Activated CD8-positive, alpha-beta T cell treated with anti-CD3 and anti-CD28 coated beads, Interleukin-2, amount 10 ng/mL, durations not matched to agents 7 days and 5 days (primary cell): ENCODE results near the gene AFAP1L2. TPM values are rescaled to one million over a fixed set of nuclear protein-coding genes. Genes with fewer than 3 reads are reported as not detected.

Experiments used
- ATAC-seq: fragments of 150-1000 bp; cut with Tn5 transposase; one replicate; pipeline ENCODE4 v1.10.0; 2021; ENCODE audit warnings: moderate library complexity
- CTCF ChIA-PET: fragments of 350-600 bp; sonication (Branson Sonifier 250); formaldehyde crosslinking; loops from one replicate; lab custom pipeline; 2021; ENCODE audit warnings: antibody characterized with exemption; lab: Charles Lee
- POLR2A ChIA-PET: fragments of 350-600 bp; sonication (Branson Sonifier 250); formaldehyde crosslinking; loops from one replicate; lab custom pipeline; 2021; ENCODE audit warnings: antibody characterized with exemption; lab: Charles Lee
- DNase-seq: peaks from one replicate; pipeline ENCODE4 v3.0.0-alpha.2; 2020
- H3K27ac Mint-ChIP-seq: one replicate; pipeline ENCODE4 v1.8.0; 2021; ENCODE audit warnings: mild to moderate bottlenecking, mixed read lengths
- H3K27me3 Mint-ChIP-seq: one replicate; pipeline ENCODE4 v1.8.0; 2021; ENCODE audit warnings: low read depth, mixed read lengths
- H3K36me3 Mint-ChIP-seq: one replicate; pipeline ENCODE4 v1.8.0; 2021; ENCODE audit warnings: low read depth, mixed read lengths
- H3K4me1 Mint-ChIP-seq: one replicate; pipeline ENCODE4 v1.8.0; 2021; ENCODE audit warnings: low read depth, mixed read lengths
- H3K4me3 Mint-ChIP-seq: one replicate; pipeline ENCODE4 v1.8.0; 2021; ENCODE audit warnings: mild to moderate bottlenecking, mixed read lengths
- H3K9me3 Mint-ChIP-seq: one replicate; pipeline ENCODE4 v1.8.0; 2022; ENCODE audit warnings: mixed read lengths; ENCODE audit not compliant: insufficient read depth
- total RNA-seq, 2 experiments: library from RNA; stranded (reverse); gene quantifications; one replicate each; pipeline ENCODE4 v1.2.3, GENCODE V29; 2021

AFAP1L2 gene
- total RNA-seq, 2 experiments from 2014 or later: 4.0 to 4.8 TPM

DNA sequence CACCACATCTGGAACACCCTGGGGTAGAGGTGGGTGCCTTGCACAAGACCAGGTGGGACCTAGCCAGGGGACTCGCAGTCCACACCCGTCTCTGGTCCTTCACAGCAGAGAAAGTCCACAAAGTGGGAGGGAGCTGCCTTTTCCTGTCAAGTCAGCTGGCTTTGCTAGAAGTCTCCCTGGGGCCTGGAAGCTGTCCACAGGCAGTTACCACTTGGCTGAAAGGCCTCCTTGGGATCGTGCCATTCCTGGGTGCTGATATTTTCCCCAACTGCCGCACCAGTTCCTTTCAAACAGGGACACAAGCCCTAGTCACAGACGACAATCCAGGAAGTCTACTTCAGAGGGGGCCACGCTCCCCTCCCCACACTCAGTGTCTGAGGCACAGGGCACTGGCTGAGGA lies 75.4 kb downstream of the AFAP1L2 start:
- Mint-ChIP-seq H3K4me1 (peaks cover 8% of the 10 kb centered on the region), H3K4me3 (no peak overlapping the region), H3K9me3 (no peaks in the 10 kb centered on the region), H3K27me3 (no peaks in the 10 kb centered on the region), H3K36me3 (no peaks in the 10 kb centered on the region), H3K27ac (no peak overlapping the region)
- ChIA-PET POLR2A (no interaction called here), CTCF (no interaction called here)
- ATAC-seq: no peak
- no peak for DNase-seq

DNA sequence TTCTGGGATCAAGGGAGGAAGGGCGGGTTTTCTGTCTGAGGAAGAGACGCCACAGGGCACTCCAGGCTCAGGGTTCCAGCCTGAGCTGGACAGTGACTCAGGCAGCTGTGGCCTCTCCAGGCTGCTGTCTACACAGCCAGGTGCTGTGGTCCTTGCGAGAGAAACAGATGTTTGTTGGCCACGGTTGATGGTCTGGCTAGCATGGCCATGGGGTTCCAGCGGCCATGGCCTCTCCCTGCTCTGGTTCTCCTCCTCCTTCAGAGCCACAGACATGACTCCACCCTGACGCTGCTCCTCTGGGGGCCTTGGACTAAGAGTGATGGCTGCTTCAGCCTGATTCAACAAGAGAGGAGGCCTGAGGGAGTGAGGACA lies 75.9 kb downstream of the AFAP1L2 start:
- Mint-ChIP-seq H3K9me3 (no peaks in the 10 kb centered on the region), H3K4me1 (peaks cover 7% of the 10 kb centered on the region), H3K4me3 (no peak overlapping the region), H3K27me3 (no peaks in the 10 kb centered on the region), H3K27ac (no peak overlapping the region), H3K36me3 (no peaks in the 10 kb centered on the region)
- CTCF ChIA-PET: no interaction called here
- ATAC-seq (no peak), DNase-seq (no peak)
- POLR2A ChIA-PET: no interaction called here

DNA sequence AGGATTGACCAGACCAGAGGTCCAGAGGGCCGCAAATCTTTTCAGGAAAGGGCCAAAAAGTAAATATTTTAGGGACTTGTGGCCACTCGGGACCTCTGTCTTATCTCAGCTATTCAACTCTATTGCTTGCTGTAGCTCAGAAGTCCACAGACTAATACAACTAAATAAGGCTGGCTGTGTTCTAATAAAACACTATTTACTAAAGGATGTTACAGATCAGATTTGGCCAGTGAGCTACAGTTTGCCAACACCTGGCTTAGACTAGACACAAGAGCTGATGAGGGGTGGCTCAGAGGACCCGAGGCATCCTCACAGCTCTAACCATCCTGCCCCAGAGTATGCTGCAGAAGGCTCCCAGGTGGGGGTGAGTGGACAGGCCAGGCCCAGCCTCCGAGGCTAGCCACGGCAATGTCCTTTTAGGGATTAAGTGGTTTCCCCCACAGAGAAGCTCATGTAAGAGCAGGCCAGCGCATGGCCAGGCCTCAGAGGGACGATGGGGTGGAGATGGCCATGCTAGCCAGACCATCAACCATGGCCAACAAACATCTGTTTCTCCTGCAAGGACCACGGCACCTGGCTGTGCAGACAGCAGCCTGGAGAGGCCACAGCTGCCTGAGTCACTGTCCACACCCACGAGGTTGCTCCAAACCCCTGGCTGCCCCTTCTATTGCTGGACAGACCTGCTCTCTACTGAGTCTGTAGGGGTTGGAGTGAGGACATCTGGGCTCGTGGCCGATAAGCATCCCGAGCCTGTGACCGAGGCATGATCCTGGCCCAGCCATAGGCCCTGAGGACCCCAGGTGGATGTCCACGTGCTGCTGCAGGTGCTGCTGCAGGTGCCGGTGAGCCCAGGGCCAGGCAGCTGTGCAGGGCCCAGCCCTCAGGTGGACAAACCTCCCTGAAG lies 76.5 kb downstream of the AFAP1L2 start:
- DNase-seq: no peak
- POLR2A ChIA-PET: no interaction called here
- CTCF ChIA-PET: interaction anchor here (1.6 kb wide), 1 partner anchor 24 kb away, joined by 5 read pairs; no protein-coding TSS in a partner anchor
- no peak for ATAC-seq
- Mint-ChIP-seq H3K4me1 (peaks cover 1% of the 10 kb centered on the region), H3K36me3 (no peaks in the 10 kb centered on the region), H3K27me3 (no peaks in the 10 kb centered on the region), H3K4me3 (no peak overlapping the region), H3K27ac (no peak overlapping the region), H3K9me3 (no peaks in the 10 kb centered on the region)

DNA sequence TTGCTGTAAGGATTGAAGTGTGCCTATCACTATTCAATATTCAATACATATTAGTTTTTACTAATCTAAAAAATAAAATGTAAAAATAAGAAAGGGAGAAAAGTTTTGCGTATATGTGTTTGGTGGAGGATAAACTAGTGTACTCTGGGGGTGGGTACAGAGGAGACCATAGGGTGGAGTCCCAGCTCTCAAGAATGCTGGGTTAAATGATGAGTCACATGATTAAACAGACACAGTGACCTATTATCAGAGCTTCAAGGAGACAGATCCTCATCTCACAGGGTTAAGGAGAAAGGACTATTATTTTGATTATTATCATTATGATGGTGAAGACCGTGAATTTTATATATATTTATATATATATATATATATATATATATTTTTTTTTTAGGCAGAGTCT lies 77.5 kb downstream of the AFAP1L2 start:
- POLR2A ChIA-PET: no interaction called here

DNA sequence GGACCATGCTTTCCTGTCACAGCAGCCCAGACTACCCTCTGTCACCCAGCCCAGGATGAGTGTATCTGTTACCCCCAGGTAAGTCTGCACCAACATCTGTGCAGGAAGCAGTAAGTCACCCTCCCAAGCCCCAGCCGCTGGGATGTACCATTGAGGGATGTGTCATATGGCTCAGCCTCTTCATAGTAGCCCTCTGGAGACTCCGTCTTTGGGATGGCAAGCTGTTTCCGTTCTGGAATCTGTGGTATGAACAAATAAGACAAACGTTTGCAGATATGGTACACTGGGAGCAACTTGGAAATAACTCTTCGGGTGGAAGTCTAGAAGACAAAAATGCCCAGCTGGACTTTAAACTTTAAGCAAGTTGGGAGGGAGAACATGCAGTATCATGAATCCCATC lies 81.3 kb downstream of the AFAP1L2 start:
- no peak for DNase-seq
- Mint-ChIP-seq H3K4me1 (no peaks in the 10 kb centered on the region), H3K4me3 (no peak overlapping the region), H3K27ac (no peak overlapping the region), H3K9me3 (no peaks in the 10 kb centered on the region), H3K27me3 (no peaks in the 10 kb centered on the region), H3K36me3 (no peaks in the 10 kb centered on the region)
- no peak for ATAC-seq
- POLR2A ChIA-PET: no interaction called here
- CTCF ChIA-PET: interaction anchor here (1.8 kb wide), 1 partner anchor 19 kb away, joined by 7 read pairs; no protein-coding TSS in a partner anchor

More for the DNA sequence above, 77.5 kb downstream of the AFAP1L2 start:
- H3K4me1 Mint-ChIP-seq: no peaks in the 10 kb centered on the region
- no peak overlapping the region for H3K27ac Mint-ChIP-seq
- CTCF ChIA-PET: interaction anchor here (1.6 kb wide), 1 partner anchor 23 kb away, joined by 5 read pairs; no protein-coding TSS in a partner anchor
- H3K9me3 Mint-ChIP-seq: no peaks in the 10 kb centered on the region
- no peaks in the 10 kb centered on the region for H3K27me3 Mint-ChIP-seq
- ATAC-seq: no peak
- DNase-seq: no peak
- H3K4me3 Mint-ChIP-seq: no peak overlapping the region
- H3K36me3 Mint-ChIP-seq: no peaks in the 10 kb centered on the region

DNA sequence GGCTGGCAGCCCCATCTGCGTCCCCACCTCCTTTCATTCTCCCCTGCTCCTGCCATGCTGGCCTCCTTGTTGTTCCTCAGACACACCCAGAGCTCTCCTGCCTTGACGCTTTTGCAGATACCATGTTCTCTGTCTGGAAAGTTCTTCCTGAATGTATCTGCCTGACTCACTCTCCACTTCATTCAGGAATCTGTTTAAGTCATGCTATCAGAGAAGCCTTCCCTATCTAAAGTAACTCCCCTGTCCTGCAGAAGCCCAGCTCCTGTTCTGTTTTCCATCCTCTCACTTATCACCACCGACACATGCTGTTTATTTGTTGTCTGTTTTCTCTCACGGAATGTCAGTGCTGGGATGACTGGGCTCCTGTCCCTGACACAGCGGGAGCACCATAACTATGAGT lies 82.0 kb downstream of the AFAP1L2 start:
- no peaks in the 10 kb centered on the region for H3K27me3 Mint-ChIP-seq
- H3K4me3 Mint-ChIP-seq: no peak overlapping the region
- H3K4me1 Mint-ChIP-seq: no peaks in the 10 kb centered on the region
- POLR2A ChIA-PET: no interaction called here
- no peak for ATAC-seq
- H3K27ac Mint-ChIP-seq: no peak overlapping the region
- DNase-seq: no peak
- no peaks in the 10 kb centered on the region for H3K36me3 Mint-ChIP-seq
- CTCF ChIA-PET: interaction anchor here (0.7 kb wide), 1 partner anchor 19 kb away, joined by 3 read pairs; no protein-coding TSS in a partner anchor
- H3K9me3 Mint-ChIP-seq: no peaks in the 10 kb centered on the region

DNA sequence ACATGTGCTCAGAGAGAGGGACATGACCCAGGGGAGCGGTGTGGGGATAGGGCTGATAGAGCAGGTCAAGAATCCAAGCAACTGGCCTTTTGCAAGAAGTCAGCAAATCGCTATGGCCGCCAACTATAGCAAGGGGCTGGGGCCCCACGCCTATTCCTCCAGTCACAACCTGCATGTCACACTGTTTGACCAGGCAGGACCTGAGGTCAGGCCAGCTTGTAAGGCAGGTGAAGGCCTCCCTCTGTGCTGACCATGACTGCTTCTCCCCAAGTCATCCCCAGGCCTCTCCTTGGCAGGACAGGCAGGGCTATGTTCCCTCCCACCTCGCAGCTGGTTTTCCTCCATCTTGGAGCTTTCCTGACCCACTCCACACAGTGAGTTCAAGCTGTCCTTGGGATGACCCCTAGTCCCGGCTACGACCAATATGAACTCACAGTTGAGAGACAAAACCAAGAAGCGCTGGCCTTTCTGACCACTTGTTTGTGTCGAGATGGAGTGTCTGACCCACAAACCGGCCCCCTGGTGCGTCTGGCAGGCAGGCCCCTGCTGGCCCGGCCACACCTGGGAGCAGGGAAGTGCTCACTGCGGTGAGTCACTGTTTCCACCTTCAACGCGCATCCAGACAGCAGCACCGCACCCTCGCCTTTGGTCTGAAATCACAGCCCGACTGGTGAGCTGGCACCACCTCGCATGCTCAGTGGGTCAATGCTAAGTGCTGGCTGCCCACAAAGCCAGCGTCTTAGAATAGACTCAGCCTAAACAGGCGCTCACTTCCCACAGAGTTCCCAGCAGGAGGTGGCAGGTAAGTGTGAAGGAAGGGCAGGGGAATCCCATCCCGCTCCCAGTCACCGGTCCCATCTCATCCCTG lies 83.8 kb downstream of the AFAP1L2 start:
- CTCF ChIA-PET: no interaction called here

DNA sequence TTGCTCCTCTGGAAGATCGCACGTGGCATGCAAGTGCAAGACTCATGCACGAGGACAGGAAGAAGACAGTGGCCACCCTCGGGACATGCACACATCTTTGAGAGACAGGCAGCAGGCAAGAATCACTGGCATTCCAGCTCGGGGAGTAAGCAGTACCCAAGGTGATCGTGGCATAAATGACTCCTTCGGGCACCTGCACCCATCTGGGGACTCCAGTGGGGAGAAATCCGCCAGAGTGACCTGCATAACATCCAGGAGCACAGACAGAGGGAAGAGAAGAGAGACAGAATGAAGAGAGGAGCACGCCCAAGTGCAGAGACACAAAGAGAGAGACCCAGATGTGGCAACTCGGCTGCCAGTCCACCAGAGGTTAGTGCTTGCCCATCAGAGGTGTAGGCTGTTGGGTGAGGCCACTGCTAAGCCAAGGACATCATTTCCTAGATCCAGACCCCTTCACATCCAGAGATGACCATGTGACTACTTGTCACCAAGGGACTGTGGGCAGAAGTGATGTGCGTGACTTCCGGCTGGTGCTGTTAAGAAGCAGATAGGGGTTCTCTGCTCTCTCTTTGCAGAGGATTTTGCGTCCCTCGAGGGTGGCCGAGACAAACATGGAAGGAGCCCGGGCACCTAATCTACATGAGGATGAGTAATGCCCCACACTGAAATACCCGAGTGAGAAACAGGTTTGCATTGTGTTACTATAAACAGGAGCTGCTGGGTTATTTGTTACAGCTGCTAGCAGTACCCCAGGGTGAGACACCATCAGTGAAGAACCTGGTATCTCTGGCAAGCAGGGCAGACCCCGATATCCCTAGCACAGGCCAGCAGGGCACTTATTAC lies 84.7 kb downstream of the AFAP1L2 start:
- ChIA-PET POLR2A (no interaction called here), CTCF (no interaction called here)
- no peak for ATAC-seq
- Mint-ChIP-seq H3K27me3 (no peaks in the 10 kb centered on the region), H3K27ac (no peak overlapping the region), H3K36me3 (no peaks in the 10 kb centered on the region), H3K9me3 (no peaks in the 10 kb centered on the region), H3K4me1 (no peaks in the 10 kb centered on the region), H3K4me3 (no peak overlapping the region)
- no peak for DNase-seq

More for the DNA sequence above, 83.8 kb downstream of the AFAP1L2 start:
- H3K9me3 Mint-ChIP-seq: no peaks in the 10 kb centered on the region
- no peak overlapping the region for H3K27ac Mint-ChIP-seq
- no peaks in the 10 kb centered on the region for H3K27me3 Mint-ChIP-seq
- no peak overlapping the region for H3K4me3 Mint-ChIP-seq
- no peak for ATAC-seq
- POLR2A ChIA-PET: no interaction called here
- no peaks in the 10 kb centered on the region for H3K36me3 Mint-ChIP-seq
- no peak for DNase-seq
- no peaks in the 10 kb centered on the region for H3K4me1 Mint-ChIP-seq

DNA sequence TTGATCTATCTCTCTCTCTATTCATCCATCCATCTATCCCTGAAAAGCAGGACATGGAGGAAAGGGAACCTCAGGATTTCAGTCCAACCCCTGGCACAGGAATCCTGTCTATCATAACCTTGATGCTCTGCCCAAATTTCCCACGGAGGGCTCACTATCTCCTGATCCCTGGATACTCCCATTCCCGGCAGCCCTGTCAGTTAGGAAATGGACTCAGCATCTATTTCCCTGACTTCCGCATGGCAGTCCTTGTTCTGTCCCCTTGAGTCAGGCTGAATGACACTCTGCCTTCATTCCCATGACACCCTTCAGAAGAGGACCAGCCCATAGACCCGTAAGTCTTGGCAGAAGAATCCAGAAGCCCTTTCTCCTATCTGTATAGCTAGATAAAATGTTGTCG lies 87.6 kb downstream of the AFAP1L2 start:
- no peaks in the 10 kb centered on the region for H3K9me3 Mint-ChIP-seq

DNA sequence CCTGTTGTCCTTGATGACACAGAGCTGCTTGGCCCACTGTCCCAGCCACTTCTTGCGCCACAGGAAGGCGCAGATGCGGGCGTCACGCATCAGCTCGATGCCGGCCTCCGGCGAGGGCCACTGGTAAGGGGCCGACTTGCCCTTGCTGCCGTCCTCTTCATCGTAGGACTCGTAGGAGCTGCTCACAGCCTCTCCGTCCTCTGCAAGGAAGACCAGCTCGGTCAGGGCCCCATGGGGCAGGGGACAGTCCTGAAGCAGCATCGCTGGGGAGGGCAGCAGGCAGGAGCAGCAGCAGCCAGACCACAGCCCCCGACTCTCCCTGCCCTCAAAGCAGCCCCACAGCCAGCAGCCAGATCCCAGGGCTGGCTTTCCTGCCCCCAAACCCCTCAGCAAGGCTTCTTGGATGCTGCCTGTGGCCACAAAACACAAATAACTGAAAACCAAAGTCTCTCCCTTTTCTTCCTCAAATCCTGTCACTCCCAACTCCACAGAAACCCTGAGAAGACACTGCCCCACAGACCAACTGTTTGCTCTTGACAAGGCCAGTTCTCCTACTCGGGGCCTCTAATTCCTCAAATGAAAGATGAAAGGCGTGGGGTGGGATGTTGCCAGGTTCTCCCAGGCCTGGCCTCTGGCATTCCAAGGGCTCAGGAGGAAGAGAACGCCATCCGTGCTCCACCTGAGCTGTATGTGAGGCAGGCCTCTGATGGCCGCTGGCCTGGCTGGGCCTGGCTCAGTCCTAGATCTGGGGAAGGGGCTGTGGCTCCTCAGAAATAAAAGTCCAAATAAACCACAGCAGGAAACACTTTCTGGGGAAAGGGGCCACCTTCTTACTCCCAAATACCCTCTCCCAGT lies 88.5 kb downstream of the AFAP1L2 start:
- DNase-seq (no peak), ATAC-seq (no peak)
- Mint-ChIP-seq H3K4me3 (no peak overlapping the region), H3K9me3 (no peaks in the 10 kb centered on the region), H3K27ac (no peak overlapping the region), H3K4me1 (no peaks in the 10 kb centered on the region), H3K36me3 (no peaks in the 10 kb centered on the region), H3K27me3 (no peaks in the 10 kb centered on the region)
- ChIA-PET POLR2A (no interaction called here), CTCF (interaction anchor here (1.2 to 2.3 kb wide), 2 partner anchors 12 kb away, joined by 5 to 8 read pairs; no protein-coding TSS in a partner anchor)

More for the DNA sequence above, 87.6 kb downstream of the AFAP1L2 start:
- ATAC-seq (no peak), DNase-seq (no peak)
- Mint-ChIP-seq H3K27me3 (no peaks in the 10 kb centered on the region), H3K27ac (no peak overlapping the region), H3K4me1 (no peaks in the 10 kb centered on the region), H3K36me3 (no peaks in the 10 kb centered on the region), H3K4me3 (no peak overlapping the region)
- ChIA-PET POLR2A (no interaction called here), CTCF (interaction anchor here (2.3 kb wide), 1 partner anchor 13 kb away, joined by 8 read pairs; no protein-coding TSS in a partner anchor)
